B cell (primary cell): Measurements from ENCODE around the gene CTTNBP2NL. TPM values are rescaled to one million over a fixed set of nuclear protein-coding genes. Genes with fewer than 3 reads are reported as not detected.

Experiments used
- ATAC-seq: fragments of 200-7000 bp; cut with Tn5 transposase; one replicate; pipeline ENCODE4 v1.10.0; 2021; ENCODE audit warnings: low read depth, mild to moderate bottlenecking, moderate number of reproducible peaks, moderate library complexity
- CTCF ChIA-PET: fragments of 350-600 bp; sonication (Branson Sonifier 250); formaldehyde crosslinking; loops from one replicate; lab custom pipeline; 2021; ENCODE audit warnings: antibody characterized with exemption, inconsistent platforms; lab: Charles Lee
- POLR2A ChIA-PET: fragments of 350-600 bp; sonication (Branson Sonifier 250); formaldehyde crosslinking; loops from one replicate; lab custom pipeline; 2021; ENCODE audit warnings: antibody characterized with exemption; lab: Charles Lee
- DNase-seq: peaks from one replicate; pipeline ENCODE4 v3.0.0; 2013
- H2AFZ ChIP-seq: 2 replicates; pipeline ENCODE4 v1.6.1; 2012; ENCODE audit warnings: mild to moderate bottlenecking, low read depth, low read length; ENCODE audit not compliant: insufficient read depth, poor library complexity, severe bottlenecking
- H3K27ac ChIP-seq, 2 donors: 1 replicate in 1 of 2; 2 replicates in 1 of 2; pipeline ENCODE4 v1.5.1; 2012 to 2013; ENCODE audit warnings: low read length in 2 of 2, mild to moderate bottlenecking in 2 of 2, moderate library complexity in 1 of 2
- H3K27me3 ChIP-seq, 4 experiments: fragments of 200-600 bp in 1 of 4; sonication (generic) in 1 of 4; replicated peaks in 1 of 4; 1 replicate in 2 of 4; 2 replicates in 2 of 4; pipeline versions ENCODE4 v1.6.1 to v1.7.0; 2013 to 2016; ENCODE audit warnings: low read length in 3 of 4, mild to moderate bottlenecking in 2 of 4, mixed read lengths in 1 of 4, moderate library complexity in 1 of 4; ENCODE audit not compliant: insufficient read depth in 4 of 4, control insufficient read depth in 3 of 4; ENCODE audit errors: control extremely low read depth in 1 of 4
- H3K36me3 ChIP-seq, 2 experiments: replicated peaks in 1 of 2; 1 replicate in 1 of 2; 2 replicates in 1 of 2; pipeline versions ENCODE4 v1.6.1 to v1.7.1; 2013; ENCODE audit warnings: low read length in 1 of 2; ENCODE audit not compliant: insufficient read depth in 2 of 2, control insufficient read depth in 1 of 2; ENCODE audit errors: control extremely low read depth in 1 of 2, extremely low read depth in 1 of 2
- H3K4me1 ChIP-seq, 2 donors: fragments of 200-600 bp in 1 of 2; sonication (generic) in 1 of 2; 1 replicate in 1 of 2; 2 replicates in 1 of 2; pipeline versions ENCODE4 v1.5.1 to v1.6.1; 2013 to 2017; ENCODE audit warnings: low read length in 2 of 2; ENCODE audit not compliant: control insufficient read depth in 2 of 2, insufficient read depth in 2 of 2
- H3K4me2 ChIP-seq: replicated peaks from 2 replicates; pipeline ENCODE3; 2012; ENCODE audit warnings: mild to moderate bottlenecking, low read depth, low read length; ENCODE audit not compliant: poor library complexity, severe bottlenecking
- H3K4me3 ChIP-seq, 5 experiments: fragments of 200-600 bp in 1 of 5; sonication (generic) in 1 of 5; 1 replicate in 3 of 5; 2 replicates in 2 of 5; pipeline versions ENCODE4 v1.5.1 to v1.7.0; 2011 to 2016; ENCODE audit warnings: low read length in 4 of 5, mild to moderate bottlenecking in 4 of 5, low read depth in 2 of 5, control low read depth in 1 of 5, moderate library complexity in 1 of 5; ENCODE audit not compliant: insufficient read depth in 1 of 5; ENCODE audit errors: control extremely low read depth in 1 of 5, extremely low read depth in 1 of 5
- H3K79me2 ChIP-seq: fragments of 200-600 bp; sonication (generic); one replicate; pipeline ENCODE4 v1.6.0; 2016; ENCODE audit warnings: low read length; ENCODE audit not compliant: control insufficient read depth, insufficient read depth
- H3K9ac ChIP-seq: fragments of 200-600 bp; sonication (generic); 2 replicates; pipeline ENCODE4 v1.6.1; 2017; ENCODE audit warnings: mild to moderate bottlenecking, low read length, moderate library complexity
- H3K9me3 ChIP-seq, 3 donors: one replicate each; pipeline versions ENCODE4 v1.6.1 to v1.7.1; 2013; ENCODE audit warnings: low read length in 2 of 3; ENCODE audit not compliant: control insufficient read depth in 2 of 3, insufficient read depth in 1 of 3; ENCODE audit errors: control extremely low read depth in 1 of 3
- H4K20me1 ChIP-seq: 2 replicates; pipeline ENCODE4 v1.6.0; 2012; ENCODE audit warnings: mild to moderate bottlenecking, low read length; ENCODE audit not compliant: insufficient read depth, control insufficient read depth, poor library complexity, severe bottlenecking
- H3K27ac Mint-ChIP-seq: one replicate; pipeline ENCODE4 v1.8.0; 2021; ENCODE audit warnings: mixed read lengths
- H3K27me3 Mint-ChIP-seq: one replicate; pipeline ENCODE4 v1.8.0; 2021; ENCODE audit warnings: mixed read lengths
- H3K4me1 Mint-ChIP-seq: one replicate; pipeline ENCODE4 v1.8.0; 2021; ENCODE audit warnings: mixed read lengths
- H3K4me3 Mint-ChIP-seq: one replicate; pipeline ENCODE4 v1.8.0; 2021; ENCODE audit warnings: mixed read lengths
- H3K9me3 Mint-ChIP-seq: one replicate; pipeline ENCODE4 v1.8.0; 2022; ENCODE audit warnings: mixed read lengths; ENCODE audit not compliant: insufficient read depth
- EZH2 ChIP-seq: IDR thresholded peaks from 2 replicates; pipeline ENCODE4 v1.6.1; 2012; ENCODE audit warnings: borderline replicate concordance, low read depth, mild to moderate bottlenecking, moderate library complexity, low read length; ENCODE audit not compliant: insufficient read depth, poor library complexity, severe bottlenecking
- WGBS: methylation state at CpG from one replicate; pipeline ENCODE4 v1.1.5; 2013; ENCODE audit warnings: missing lambda C conversion rate; ENCODE audit not compliant: insufficient coverage; 5-methylcytosine and 5-hydroxymethylcytosine counted together
- intact Hi-C: fragments of 100-400 bp; cut with micrococcal nuclease; formaldehyde crosslinking; loops from one replicate; pipeline ENCODE4 v1.10.0; 2022
- polyA plus RNA-seq: library from polyadenylated mRNA; depleted of rRNA; stranded (reverse); fragments of >200 nt; gene quantifications from 2 replicates; pipeline ENCODE4 v1.2.3, GENCODE V29; 2012
- total RNA-seq, 2 donors: library from RNA; stranded (reverse); fragments of 120-200 nt in 1 of 2; gene quantifications; 1 replicate in 1 of 2; 2 replicates in 1 of 2; pipeline versions ENCODE4 v1.2.3 to v1.2.4, GENCODE V29; 2013 to 2022
- TF ChIP-seq, protein P1 (sequence below): fragments of 200-600 bp; IDR thresholded peaks from one replicate; pipeline ENCODE4 v1.8.0; 2022; ENCODE audit warnings: antibody characterized with exemption, mild to moderate bottlenecking

The CTTNBP2NL gene
- total and polyA plus RNA-seq, 2 donors (not counting 1 experiment from before 2014, with no cell fraction given): 0.46 to 28.9 TPM

DNA sequence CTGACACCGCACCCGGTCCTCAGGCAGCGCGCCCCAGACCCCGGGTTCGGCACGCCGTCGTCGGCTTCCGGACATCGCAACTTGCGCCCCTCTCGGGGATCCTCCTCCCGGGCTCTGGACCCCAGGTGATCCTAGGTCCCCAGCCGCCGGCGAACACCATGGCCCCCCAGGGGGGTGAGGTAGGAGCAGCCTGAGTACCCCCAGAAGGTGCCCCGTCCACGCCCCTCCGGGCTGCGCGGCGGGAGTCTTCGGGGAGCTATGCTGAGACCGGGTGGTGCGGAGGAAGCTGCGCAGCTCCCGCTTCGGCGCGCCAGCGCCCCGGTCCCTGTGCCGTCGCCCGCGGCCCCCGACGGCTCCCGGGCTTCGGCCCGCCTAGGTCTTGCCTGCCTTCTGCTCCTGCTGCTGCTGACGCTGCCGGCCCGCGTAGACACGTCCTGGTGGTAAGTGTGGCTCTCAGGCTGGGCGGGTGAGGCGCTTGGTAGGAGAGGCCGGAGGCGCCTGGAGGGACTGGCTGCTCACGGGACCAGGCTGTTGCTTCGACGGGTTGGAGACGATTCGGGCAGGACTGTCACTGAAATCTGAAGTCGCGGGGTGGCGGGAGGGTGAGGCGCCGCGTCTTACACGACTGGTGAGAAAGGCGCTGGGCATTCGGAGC lies 113.1 kb downstream of the CTTNBP2NL start:
- Histone ChIP-seq H4K20me1 (no peaks in the 10 kb centered on the region), H3K27me3 (peaks cover 0 to 58% (median 12%) of the 10 kb centered on the region in 4 experiments), H3K9me3 (peaks cover 0 to 10% (median 0%) of the 10 kb centered on the region in 3 donors), H3K36me3 (no peaks in the 10 kb centered on the region), H3K27ac (no peak overlapping the region), H3K4me1 (peaks cover 36 to 48% of the 10 kb centered on the region in 2 donors), H3K4me3 (peak overlapping the region; percentile 3 to 67 (median 56)), H3K9ac (peak overlapping the region; percentile 71), H3K79me2 (no peaks in the 10 kb centered on the region), H2AFZ (peak overlapping the region; percentile 82), H3K4me2 (peak overlapping the region; percentile 82)
- Mint-ChIP-seq H3K27me3 (peaks cover 12% of the 10 kb centered on the region), H3K4me3 (peak overlapping the region; percentile 89), H3K9me3 (no peaks in the 10 kb centered on the region), H3K4me1 (peaks cover 33% of the 10 kb centered on the region), H3K27ac (peak overlapping the region; percentile 46)
- DNase-seq (peak; percentile 64), ATAC-seq (peak; percentile 46)
- POLR2A ChIA-PET: no interaction called here
- intact Hi-C loops: loop anchor here (2.0 to 10.0 kb wide), 2 partner anchors 110 to 166 kb away; partner anchors contain the start of genes CAPZA1, MOV10 and ST7L
- TF ChIP-seq, protein P1, sequence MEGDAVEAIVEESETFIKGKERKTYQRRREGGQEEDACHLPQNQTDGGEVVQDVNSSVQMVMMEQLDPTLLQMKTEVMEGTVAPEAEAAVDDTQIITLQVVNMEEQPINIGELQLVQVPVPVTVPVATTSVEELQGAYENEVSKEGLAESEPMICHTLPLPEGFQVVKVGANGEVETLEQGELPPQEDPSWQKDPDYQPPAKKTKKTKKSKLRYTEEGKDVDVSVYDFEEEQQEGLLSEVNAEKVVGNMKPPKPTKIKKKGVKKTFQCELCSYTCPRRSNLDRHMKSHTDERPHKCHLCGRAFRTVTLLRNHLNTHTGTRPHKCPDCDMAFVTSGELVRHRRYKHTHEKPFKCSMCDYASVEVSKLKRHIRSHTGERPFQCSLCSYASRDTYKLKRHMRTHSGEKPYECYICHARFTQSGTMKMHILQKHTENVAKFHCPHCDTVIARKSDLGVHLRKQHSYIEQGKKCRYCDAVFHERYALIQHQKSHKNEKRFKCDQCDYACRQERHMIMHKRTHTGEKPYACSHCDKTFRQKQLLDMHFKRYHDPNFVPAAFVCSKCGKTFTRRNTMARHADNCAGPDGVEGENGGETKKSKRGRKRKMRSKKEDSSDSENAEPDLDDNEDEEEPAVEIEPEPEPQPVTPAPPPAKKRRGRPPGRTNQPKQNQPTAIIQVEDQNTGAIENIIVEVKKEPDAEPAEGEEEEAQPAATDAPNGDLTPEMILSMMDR: no peak
- no peak for TF ChIP-seq EZH2
- CTCF ChIA-PET: interaction anchor here (1.6 kb wide), 1 partner anchor 118 kb away, joined by 6 read pairs; no protein-coding TSS in a partner anchor
- 13% methylated on average over 66 of the region's 66 CpGs for WGBS

- Histone ChIP-seq H3K9ac (no peak overlapping the region), H3K4me1 (peaks cover 34 to 42% of the 10 kb centered on the region in 2 donors), H3K9me3 (peaks cover 0 to 10% (median 0%) of the 10 kb centered on the region in 3 donors), H3K4me3 (no peak overlapping the region), H3K36me3 (no peaks in the 10 kb centered on the region), H3K27me3 (peaks cover 0 to 52% (median 12%) of the 10 kb centered on the region in 4 experiments), H2AFZ (peak overlapping the region; percentile 82), H3K27ac (no peak overlapping the region), H4K20me1 (no peaks in the 10 kb centered on the region), H3K4me2 (peak overlapping the region; percentile 82), H3K79me2 (no peaks in the 10 kb centered on the region)
- Mint-ChIP-seq H3K27me3 (peaks cover 8% of the 10 kb centered on the region), H3K4me3 (peak overlapping the region; percentile 42), H3K4me1 (peaks cover 30% of the 10 kb centered on the region), H3K9me3 (no peaks in the 10 kb centered on the region), H3K27ac (no peak overlapping the region)
- intact Hi-C loops: loop anchor here (2.0 to 10.0 kb wide), 2 partner anchors 109 to 165 kb away; partner anchors contain the start of genes CAPZA1, MOV10 and ST7L
- no peak for ATAC-seq
- WGBS: 52% methylated on average over 12 of the region's 16 CpGs
- no peak for DNase-seq
- ChIA-PET POLR2A (no interaction called here), CTCF (interaction anchor here (1.2 to 1.6 kb wide), 2 partner anchors 118 to 119 kb away, joined by 3 to 6 read pairs; no protein-coding TSS in a partner anchor)
- no peak for TF ChIP-seq EZH2
These were observed 113.7 kb downstream of the CTTNBP2NL start for GRCh38 chr1:112509660-112510178.
